PC-9 (cell line): ENCODE data around the gene FCER2. TPM values are rescaled to one million over a fixed set of nuclear protein-coding genes. Genes with fewer than 3 reads are reported as not detected.

Experiments used
- BruUV-seq: library from RNA; stranded (reverse); fragments of 400-500 nt; replicated peaks from 2 replicates; lab custom pipeline; 2021; lab: Mats Ljungman, UMichigan
- CTCF ChIA-PET: fragments of 300-600 bp; sonication (Branson Sonifier 250); formaldehyde crosslinking; loops from one replicate; lab custom pipeline; 2022; ENCODE audit warnings: antibody characterized with exemption; lab: Charles Lee
- POLR2A ChIA-PET: fragments of 300-600 bp; sonication (Branson Sonifier 250); formaldehyde crosslinking; loops from one replicate; lab custom pipeline; 2022; ENCODE audit warnings: antibody characterized with exemption; ENCODE audit not compliant: unreplicated experiment; lab: Charles Lee
- DNase-seq, 2 experiments: peaks; one replicate each; pipeline versions ENCODE4 v3.0.0 to v3.0.0-alpha.2; 2015 to 2022; ENCODE audit warnings: mixed read lengths in 1 of 2
- H2AFZ ChIP-seq: fragments of 200-600 bp; sonication (generic); 2 replicates; pipeline ENCODE4 v1.8.1; 2017; ENCODE audit warnings: antibody characterized with exemption
- H3F3A ChIP-seq: fragments of 200-600 bp; sonication (generic); 2 replicates; pipeline ENCODE4 v1.8.1; 2017; ENCODE audit warnings: antibody characterized with exemption, mild to moderate bottlenecking, low read depth; ENCODE audit not compliant: insufficient read depth
- H3K27ac ChIP-seq: fragments of 200-600 bp; sonication (generic); 2 replicates; pipeline ENCODE4 v1.6.1; 2016; ENCODE audit warnings: mixed run types
- H3K27me3 ChIP-seq: fragments of 200-600 bp; sonication (generic); 2 replicates; pipeline ENCODE4 v1.6.1; 2016; ENCODE audit warnings: low read depth, mixed run types; ENCODE audit not compliant: insufficient read depth
- H3K36me3 ChIP-seq: fragments of 200-600 bp; sonication (generic); 2 replicates; pipeline ENCODE4 v1.6.1; 2016; ENCODE audit warnings: low read depth, mixed run types
- H3K4me1 ChIP-seq: fragments of 200-600 bp; sonication (generic); replicated peaks from 2 replicates; pipeline ENCODE4 v1.6.1; 2016; ENCODE audit warnings: mixed run types; ENCODE audit not compliant: insufficient read depth
- H3K4me2 ChIP-seq: fragments of 200-600 bp; sonication (generic); 2 replicates; pipeline ENCODE4 v1.6.1; 2017; ENCODE audit warnings: mixed run types
- H3K4me3 ChIP-seq: fragments of 200-600 bp; sonication (generic); 2 replicates; pipeline ENCODE4 v1.6.1; 2016; ENCODE audit warnings: mixed run types
- H3K79me2 ChIP-seq: fragments of 200-600 bp; sonication (generic); 2 replicates; pipeline ENCODE4 v1.6.1; 2017; ENCODE audit warnings: low read depth, mixed run types
- H3K9me2 ChIP-seq: fragments of 200-600 bp; sonication (generic); 2 replicates; pipeline ENCODE4 v1.8.1; 2017; ENCODE audit warnings: mild to moderate bottlenecking; ENCODE audit not compliant: insufficient read depth
- H3K9me3 ChIP-seq: fragments of 200-600 bp; sonication (generic); 2 replicates; pipeline ENCODE4 v1.8.1; 2016; ENCODE audit warnings: low read depth; ENCODE audit not compliant: insufficient read depth
- H4K20me1 ChIP-seq: fragments of 200-600 bp; sonication (generic); 2 replicates; pipeline ENCODE4 v1.8.1; 2017; ENCODE audit not compliant: insufficient read depth
- CTCF ChIP-seq: fragments of 200-600 bp; sonication (generic); conservative IDR thresholded peaks from 2 replicates; pipeline ENCODE4 v1.6.1; 2017; ENCODE audit warnings: mixed run types, antibody characterized with exemption, mild to moderate bottlenecking, moderate library complexity
- EZH2 ChIP-seq: fragments of 200-600 bp; sonication (generic); IDR thresholded peaks from 2 replicates; pipeline ENCODE4 v1.8.0; 2017; ENCODE audit warnings: antibody characterized with exemption, low read depth
- intact Hi-C: fragments of 100-400 bp; cut with micrococcal nuclease; formaldehyde crosslinking; loops from one replicate; pipeline ENCODE4 v1.10.0; 2022; ENCODE audit not compliant: unreplicated experiment
- total RNA-seq: library from RNA; stranded (reverse); gene quantifications from 2 replicates; pipeline ENCODE4 v1.2.3, GENCODE V29; 2021

FCER2 gene
- total RNA-seq, 1 experiment from 2014 or later = not detected

- H3K4me2 ChIP-seq = peak overlapping the region; percentile 88
- H3F3A ChIP-seq = peaks cover 24% of the 10 kb centered on the region; the same call in 1 of the 2 replicates
- intact Hi-C loops = loop anchor here (2.0 to 10.0 kb wide), 4 partner anchors 61 to 325 kb away; partner anchors contain the start of genes CTXN1 and SNAPC2
- H4K20me1 ChIP-seq = peaks cover 13% of the 10 kb centered on the region
- BruUV-seq = no TSS peak
- peaks cover 30% of the 10 kb centered on the region for H3K27me3 ChIP-seq
- H2AFZ ChIP-seq = peak overlapping the region; percentile 96
- POLR2A ChIA-PET = interaction anchor here (0.7 kb wide), 1 partner anchor 304 kb away, joined by 3 read pairs; no protein-coding TSS in a partner anchor
- no peak for DNase-seq
- H3K4me3 ChIP-seq = peak overlapping the region; percentile 91; the same call in 1 of the 2 replicates
- H3K36me3 ChIP-seq = 0 out of 2 replicates have a peak, but pooled peaks cover 6% of the 10 kb centered on the region
- TF ChIP-seq CTCF = no peak
- H3K27ac ChIP-seq = no peak overlapping the region
- CTCF ChIA-PET = interaction anchor here (1.3 to 1.6 kb wide), 4 partner anchors 113 to 172 kb away, joined by 4 to 19 read pairs (median 10); no protein-coding TSS in a partner anchor
- H3K9me3 ChIP-seq = no peaks in the 10 kb centered on the region
- H3K79me2 ChIP-seq = peaks cover 19% of the 10 kb centered on the region
- no peaks in the 10 kb centered on the region for H3K9me2 ChIP-seq
- peaks cover 13% of the 10 kb centered on the region for H3K4me1 ChIP-seq
Measured at GRCh38 chr19:7679771-7680605, 21.9 kb downstream of the FCER2 start.

- BruUV-seq = no TSS peak
- DNase-seq = no peak
- no peak overlapping the region for H3K27ac ChIP-seq
- no peaks in the 10 kb centered on the region for H3K9me2 ChIP-seq
- peaks cover 9% of the 10 kb centered on the region; the same call in 1 of the 2 replicates for H4K20me1 ChIP-seq
- H3K9me3 ChIP-seq = 0 out of 2 replicates have a peak, but pooled peaks cover under 1% of the 10 kb centered on the region
- H3K27me3 ChIP-seq = peaks cover 30% of the 10 kb centered on the region
- H3K79me2 ChIP-seq = peaks cover 19% of the 10 kb centered on the region
- TF ChIP-seq EZH2 = no peak
- 0 out of 2 replicates have a peak, but pooled peaks have one; percentile 23 for TF ChIP-seq CTCF
- peaks cover 9% of the 10 kb centered on the region; the same call in 1 of the 2 replicates for H3K4me1 ChIP-seq
- H3K4me2 ChIP-seq = no peak overlapping the region
- H2AFZ ChIP-seq = no peak overlapping the region
- ChIA-PET POLR2A (no interaction called here), CTCF (interaction anchor here (0.6 kb wide), 1 partner anchor 193 kb away, joined by 3 read pairs; no protein-coding TSS in a partner anchor)
- H3K4me3 ChIP-seq = no peak overlapping the region
- intact Hi-C loops = loop anchor here (2.0 to 10.0 kb wide), 3 partner anchors 60 to 324 kb away; partner anchors contain the start of genes CTXN1 and SNAPC2
- peaks cover 16% of the 10 kb centered on the region; the same call in 1 of the 2 replicates for H3F3A ChIP-seq
- H3K36me3 ChIP-seq = 0 out of 2 replicates have a peak, but pooled peaks cover 6% of the 10 kb centered on the region
Measured at GRCh38 chr19:7678971-7679751, 22.8 kb downstream of the FCER2 start.
